HG03135 (cell line): ENCODE measurements around the gene SRSF5.
A peak's percentile ranks its signal among the peaks of the same experiment; 100 is the strongest.
"Not testable (repeated sequence)": the region's sequence is repeated elsewhere in the genome, so short reads cannot be mapped to it uniquely, and the experiment has no call there.

Experiments used
- ATAC-seq: cut with Tn5 transposase; IDR thresholded peaks from one replicate; pipeline ENCODE4 v1.9.1; 2021; ENCODE audit warnings: mild to moderate bottlenecking, moderate library complexity; ENCODE audit not compliant: unreplicated experiment

The SRSF5 gene

DNA sequence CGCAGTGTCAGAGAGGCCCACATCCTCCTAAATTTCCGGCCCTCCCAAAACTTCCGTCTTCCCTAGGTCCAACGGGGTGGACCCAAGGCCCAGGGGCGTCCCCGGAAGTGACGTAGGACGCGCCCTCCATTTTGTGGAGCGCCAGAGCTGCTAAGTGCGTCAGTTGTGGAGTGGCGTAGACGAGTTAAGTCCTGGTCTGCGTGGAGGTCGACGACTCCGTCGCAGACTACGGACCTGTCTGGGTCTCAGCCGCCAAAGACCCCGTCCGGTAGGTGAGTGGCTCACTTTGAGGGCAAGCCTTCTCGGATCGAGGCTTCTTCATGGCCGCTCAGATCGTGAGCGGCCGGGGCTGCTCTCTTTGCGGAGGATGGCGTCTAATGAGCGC, at the start of gene SRSF5:
Gene SRSF5, plus strand, starts transcription at position 159 of the 385 bp plus-strand sequence. CDS start 1,015 bp downstream, outside the sequence.
- peak; percentile 69 for ATAC-seq

DNA sequence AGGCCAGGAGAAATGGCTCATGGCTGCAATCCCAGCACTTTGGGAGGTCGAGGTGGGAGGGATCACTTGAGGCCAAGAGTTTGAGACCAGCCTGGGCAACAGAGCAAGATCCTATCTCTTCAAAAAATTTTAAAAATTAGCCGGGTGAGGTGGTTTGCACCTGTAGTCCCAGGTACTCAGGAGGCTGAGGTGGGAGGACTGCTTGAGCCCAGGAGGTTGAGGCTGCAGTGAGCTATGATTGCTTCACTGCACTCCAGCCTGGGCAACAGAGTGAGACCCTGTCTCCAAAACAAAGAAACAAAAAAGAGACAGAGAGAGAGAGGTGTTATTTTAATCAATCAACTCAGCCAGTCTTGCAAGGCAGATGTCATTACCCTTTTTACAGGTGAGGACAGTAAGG, 48.3 kb upstream of the SRSF5 start:
- ATAC-seq, result not testable (repeated sequence)

DNA sequence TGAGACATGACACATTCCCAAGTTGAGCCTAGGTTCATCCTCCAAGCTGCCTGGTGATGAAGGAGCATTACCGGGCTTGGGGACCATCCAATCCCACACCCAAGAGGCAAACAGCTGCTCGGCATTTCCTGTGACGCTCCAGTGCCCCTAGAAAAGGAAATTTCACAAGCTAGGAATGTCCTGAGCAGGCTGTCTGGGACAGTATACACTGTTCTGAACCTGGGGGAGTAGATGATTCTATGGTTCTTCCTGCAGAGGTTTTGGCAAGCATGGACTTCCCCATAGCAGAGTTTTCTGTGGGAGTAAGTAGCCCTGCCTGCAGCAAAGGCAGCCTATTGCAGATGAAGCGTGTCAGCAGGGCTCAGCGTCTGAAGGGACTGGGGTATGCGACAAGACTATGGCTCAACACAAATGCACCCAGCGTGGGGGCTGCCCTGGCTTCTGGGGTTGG, 47.4 kb upstream of the SRSF5 start:
- ATAC-seq, result no peak

DNA sequence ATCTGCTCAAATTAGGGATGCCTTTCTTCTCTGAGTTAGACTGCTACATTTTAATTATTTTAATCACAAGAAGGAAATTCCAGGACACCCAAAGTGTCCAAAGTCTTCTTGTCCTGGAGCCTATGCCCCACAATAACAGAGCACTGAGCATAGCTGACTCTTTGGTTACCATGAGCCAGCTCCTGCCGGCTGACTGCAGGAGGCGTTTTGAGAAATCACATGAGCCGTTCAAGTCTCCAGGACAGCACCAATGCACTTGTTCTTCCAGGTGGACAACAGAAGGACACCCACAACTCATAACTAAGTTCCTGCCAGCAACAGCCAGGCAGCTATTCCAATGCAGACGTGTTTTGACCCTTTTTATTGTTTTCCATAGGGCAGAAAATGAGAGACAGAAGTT, 46.0 kb upstream of the SRSF5 start:
- ATAC-seq, result no peak

DNA sequence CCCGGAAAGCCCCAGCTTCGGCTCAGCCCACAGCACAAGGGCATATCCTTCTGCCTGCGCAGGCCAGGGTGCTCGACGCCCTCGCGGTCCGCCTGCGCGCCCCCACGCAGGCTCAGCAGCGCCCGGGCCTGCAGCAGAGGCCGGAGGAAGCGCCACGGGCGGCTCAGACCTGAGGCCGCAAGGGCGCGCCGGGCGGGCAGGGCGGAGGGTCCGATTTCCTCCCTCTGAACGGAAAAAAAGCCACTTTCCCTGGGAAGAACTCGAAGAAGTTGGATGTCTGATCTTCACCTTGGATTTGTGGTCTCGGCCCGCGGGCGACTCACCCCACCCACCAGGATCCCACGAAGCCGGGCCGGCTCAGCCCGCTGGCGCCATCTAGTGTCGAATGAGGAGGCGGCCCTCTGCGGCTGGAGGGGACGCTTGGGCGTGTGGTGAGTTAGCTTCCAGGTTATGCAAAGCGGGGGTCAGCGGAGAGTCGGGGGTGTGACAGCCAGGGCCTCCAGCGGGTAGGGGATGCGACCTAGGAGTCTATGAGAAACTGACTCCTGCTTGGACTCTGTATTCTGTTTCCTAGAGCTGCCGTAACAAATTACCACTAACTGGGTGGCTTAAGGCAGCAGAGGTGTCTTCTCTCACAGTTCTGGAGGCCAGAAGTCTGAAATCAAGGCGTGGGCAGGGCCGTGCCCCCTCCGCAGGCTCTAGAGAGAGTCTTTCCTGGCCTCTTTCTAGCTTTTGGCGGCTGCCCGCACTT, 40.0 kb upstream of the SRSF5 start:
- peak; percentile 87 for ATAC-seq

DNA sequence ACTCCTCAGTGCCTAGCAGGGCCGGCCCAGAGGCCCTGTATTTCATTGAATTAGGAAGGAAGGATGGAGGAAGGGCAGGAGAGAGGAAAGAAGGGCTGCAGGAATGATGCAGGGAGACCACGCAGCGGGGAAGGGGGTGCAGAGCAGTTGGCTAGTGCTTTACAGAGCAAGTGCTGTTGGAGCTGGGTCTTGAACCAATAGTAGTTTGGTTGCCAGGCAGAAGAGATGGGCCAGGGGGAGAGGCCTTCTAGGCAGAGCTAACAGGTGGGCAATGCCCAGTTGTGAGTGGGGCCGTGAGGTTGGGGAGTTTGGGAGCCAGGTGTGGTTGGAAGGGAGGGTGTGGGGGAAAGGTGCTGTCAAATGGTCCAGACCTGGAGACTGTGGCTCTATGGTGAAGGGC, 39.1 kb upstream of the SRSF5 start:
- ATAC-seq, result no peak

DNA sequence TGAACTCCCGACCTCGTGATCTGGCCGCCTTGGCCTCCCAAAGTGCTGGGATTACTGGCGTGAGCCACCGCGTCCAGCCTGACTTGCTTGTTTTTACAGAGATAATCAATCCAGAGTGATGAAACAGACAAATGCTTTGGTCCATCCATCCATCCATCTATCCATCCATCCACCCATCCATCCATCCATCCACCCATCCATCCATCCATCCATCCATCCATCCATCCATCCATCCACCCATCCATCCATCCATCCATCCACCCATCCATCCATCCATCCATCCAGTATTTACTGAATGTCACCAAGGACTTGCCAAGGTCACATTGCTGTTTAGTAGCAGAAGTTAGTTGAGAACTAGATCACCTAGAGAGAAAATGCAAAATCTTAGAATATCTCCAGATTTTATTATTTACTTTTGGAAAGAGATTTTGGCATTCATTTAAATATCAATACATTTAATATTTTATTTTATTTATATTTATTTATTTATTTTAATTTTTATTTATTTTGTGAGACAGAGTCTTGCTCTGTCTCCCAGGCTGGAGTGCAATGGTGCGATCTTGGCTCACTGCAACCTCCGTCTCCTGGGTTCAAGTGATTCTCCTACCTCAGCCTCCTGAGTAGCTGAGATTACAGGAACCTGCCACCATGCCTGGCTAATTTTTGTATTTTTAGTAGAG, 34.9 kb upstream of the SRSF5 start:
- ATAC-seq, result not testable (repeated sequence)

DNA sequence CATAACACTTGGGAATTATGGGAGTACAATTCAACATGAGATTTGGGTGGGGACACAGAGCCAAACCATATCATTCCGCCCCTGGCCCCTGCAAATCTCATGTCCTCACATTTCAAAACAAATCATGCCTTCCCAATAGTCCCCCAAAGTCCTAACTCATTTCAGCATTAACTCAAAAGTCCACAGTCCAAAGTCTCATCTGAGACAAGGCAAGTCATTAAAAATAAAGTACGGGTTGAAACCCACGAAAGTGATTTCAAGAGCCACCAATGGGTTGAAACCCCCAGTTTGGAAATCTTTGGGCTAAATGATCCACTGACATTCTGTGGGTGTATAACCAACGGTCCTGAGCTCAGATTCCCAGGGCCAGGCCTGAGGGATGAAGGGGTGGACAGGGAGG, 30.5 kb upstream of the SRSF5 start:
- not testable (repeated sequence) for ATAC-seq

DNA sequence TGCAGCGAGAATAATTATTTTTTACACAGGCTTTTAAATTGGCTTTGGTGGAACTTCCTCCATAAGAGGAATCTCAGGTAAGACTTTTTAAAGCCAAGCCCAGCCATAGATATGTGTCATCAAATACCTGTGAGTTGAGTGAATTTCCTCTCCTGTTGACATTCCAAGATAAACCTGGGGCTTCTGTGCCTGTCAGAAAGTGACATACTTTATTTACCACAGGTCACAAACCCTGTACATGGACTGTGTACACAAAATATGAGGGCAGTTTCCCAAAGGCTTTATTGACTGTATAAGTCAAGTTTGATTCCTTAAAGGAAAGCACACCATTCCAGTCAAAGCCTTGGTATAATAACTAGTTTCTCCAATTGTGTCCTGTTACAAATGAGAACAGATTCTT, 25.9 kb upstream of the SRSF5 start:
- no peak for ATAC-seq

DNA sequence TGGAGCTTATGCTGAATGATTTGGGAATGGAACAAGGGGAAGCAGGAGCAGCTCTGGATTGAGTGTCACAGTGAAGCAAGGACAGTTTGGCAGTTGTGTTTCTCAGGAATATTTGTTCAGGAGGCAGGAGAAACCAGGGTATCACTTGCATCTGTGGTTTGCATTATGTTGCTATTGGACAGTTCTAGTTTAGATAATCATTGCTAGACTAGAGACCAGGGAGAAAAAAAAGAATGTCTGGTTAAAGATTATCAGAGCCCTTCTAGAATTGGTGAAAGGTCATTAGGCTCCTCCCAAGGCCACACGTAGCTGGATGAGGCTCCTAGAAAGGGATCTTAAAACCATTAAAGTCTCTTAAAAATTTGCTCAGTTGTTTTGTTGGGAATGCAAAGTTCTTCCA, 17.0 kb upstream of the SRSF5 start:
- no peak for ATAC-seq

DNA sequence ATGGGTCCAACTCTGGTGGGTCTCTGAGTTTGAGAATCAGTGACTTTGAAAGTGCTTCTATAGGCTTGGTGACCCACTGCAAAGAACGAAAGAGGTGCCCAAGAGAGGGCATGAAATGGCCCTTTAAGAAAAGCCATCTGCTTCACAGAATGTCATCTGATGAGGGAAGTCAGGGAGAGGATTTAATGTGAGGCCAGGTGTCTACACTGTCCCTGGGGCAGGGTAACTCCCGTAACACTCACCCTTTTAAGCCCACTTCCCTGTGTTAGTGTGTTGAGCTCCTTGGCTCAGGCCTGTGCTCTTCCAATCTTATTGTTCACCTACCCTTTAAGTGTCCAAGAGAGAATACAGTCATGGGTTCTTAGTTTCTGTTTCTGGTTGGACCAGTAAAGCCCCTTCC, 16.4 kb upstream of the SRSF5 start:
- ATAC-seq, result no peak

DNA sequence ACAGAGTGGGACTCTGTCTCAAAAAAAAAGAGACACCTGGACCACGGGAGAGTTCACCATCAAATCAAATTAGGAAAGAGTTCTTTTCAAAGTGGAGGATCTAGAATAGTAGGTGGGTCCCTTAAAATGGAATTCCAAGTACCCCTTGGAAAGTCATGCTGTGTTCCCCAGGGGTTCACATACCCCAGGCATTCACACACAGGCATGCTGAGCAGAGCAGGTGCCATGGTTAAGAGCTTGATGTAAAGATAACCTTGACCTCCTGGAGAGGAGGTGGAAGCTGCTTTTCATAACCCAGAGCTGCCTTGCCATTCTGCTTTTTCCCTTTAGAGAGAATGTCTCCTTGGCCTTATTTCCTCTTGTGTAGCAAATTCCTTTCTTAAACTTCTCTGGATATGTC, 14.2 kb upstream of the SRSF5 start:
- no peak for ATAC-seq

DNA sequence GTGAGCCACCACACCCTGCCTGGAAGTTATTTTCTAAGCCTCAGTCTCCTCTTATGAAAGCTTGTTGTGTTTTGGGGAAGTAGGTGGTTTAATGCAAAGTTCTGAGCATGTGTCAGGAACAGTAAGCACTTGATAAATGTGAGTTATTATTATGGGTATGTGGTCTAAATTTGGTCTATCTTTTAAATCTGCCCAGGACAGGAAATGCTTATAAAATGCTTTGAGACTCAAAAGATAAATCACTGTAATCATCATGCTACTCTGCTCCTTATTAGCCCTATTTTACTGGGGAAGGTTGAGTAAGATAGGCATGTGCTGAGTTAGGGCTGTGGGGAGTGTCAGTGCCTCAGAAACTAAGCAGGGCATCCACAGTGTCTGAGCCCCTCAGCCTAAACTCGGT, 13.1 kb upstream of the SRSF5 start:
- ATAC-seq, result no peak

DNA sequence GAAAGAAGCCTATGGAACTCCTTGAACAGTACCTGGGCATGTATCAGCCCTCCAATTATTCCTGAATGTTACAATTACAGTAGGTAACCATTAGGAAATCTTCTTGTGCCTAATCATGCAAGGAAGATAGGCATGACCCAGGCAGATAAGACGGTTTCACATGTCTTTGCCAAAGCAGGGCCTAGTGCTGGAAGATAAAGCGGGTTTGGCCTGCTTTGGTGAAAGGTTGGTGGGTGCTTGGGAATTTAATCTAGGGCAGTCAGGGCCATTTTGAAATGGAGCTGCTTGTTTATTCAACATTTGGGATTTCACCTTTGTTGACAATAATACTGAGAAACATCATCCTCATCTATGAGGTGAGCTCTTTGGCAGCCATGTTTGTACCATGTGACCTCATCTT, 12.5 kb upstream of the SRSF5 start:
- ATAC-seq, result no peak

DNA sequence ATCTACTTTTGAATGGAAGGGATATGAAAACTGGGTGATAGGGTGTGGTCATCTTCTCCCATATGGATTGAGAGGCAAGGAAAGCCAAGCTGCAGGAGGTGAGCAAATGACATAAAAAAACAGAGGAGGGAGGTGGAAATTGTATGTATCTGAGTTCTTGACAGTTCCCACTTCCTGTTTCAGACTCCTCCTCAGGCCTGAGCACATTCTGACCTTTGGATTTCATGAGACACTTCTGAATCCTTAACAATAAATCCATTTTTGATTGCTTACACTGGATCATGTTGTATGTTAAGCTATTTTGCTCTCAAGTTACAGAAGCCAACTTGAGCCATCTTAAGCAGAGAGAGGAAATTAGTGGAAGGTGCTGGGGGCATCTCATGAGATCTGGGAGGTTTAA, 11.6 kb upstream of the SRSF5 start:
- ATAC-seq, result no peak

DNA sequence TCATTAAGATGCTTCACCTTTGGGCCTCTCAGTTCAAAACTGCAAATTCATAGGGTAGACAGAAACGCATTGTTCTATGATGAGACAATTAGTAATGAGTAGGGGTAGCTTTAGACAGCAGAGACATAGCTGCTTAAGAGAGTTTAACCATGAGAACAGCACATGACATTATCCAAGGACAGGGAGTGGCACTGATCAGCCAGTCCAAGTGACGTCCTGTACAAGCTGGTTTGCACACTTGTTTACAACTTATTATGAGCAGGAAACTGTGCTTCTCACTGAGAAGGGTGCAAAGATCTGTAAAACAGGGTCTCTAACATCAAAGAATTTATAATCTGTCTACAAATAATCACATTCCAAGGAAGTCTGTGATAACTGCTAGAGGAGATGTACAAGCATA, 11.2 kb upstream of the SRSF5 start:
- no peak for ATAC-seq

DNA sequence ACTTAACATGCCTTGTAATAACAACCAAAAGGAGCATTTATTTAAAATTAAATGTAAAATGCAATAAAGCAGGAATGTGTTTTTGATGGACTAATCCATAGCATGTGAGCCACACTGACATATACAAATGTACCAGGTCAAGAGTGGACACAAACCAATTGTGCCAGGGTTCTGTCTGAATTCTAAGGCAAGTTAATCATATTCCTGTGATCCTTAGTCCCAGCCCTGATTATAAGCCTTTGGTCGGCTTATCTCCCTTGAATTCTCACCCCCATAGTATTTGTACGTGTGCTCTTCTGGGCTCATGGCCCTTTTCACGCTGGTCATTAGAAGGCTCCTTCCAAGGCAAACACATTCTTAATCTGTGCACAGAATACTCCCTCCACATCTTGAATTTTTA, 10.6 kb upstream of the SRSF5 start:
- no peak for ATAC-seq

DNA sequence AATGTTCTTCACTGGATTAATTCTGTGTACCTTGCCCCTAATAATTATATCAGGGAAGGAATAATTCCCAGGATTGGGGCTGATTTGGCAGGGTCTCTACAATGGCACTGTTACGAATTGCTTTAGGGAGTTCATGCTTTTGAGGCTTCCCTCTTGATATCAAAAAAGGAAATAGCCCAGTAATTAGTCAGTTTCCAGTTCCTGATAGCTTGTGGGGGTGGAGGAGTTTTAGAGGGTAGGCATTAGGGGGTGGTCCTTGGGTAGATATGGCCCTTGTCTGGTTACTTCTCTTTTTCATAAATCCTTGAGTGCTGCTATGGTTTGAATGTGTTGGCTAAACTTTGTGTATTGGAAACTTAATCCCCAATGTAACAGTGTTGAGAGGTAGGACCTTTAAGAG, 6.1 kb upstream of the SRSF5 start:
- no peak for ATAC-seq

DNA sequence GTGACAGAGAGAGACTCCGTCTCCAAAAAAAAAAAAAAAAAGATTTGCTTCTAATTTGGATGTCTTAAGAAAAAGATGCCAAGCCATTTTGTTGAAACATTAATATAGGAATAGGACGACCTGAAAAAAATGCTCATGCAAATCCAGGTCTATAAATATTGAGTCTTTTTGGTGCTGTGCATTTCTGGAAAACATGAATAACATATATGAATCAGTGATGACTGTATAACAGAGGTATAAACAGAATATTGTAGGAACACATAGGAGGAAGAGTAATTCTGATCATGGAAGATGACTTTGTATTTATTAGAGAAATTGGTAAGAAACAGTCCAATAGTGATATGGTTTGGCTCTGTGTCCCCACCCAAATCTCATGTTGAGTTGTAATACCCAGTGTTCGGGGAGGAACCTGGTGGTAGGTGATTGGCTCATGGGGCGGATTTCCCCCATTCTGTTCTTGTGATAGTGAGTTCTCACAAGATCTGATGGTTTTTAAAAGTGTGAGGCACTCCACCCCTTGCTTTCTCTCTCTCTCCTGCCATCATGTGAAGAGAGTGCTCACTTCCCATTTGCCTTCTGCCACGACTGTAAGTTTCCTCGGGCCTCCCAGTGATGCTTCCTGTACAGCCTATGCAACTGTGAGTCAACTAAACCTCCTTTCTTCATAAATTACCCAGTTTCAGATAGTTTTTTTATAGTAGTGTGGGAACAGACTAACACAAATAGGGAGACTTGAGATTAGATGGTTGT, 3.0 kb upstream of the SRSF5 start:
- ATAC-seq, result no peak

DNA sequence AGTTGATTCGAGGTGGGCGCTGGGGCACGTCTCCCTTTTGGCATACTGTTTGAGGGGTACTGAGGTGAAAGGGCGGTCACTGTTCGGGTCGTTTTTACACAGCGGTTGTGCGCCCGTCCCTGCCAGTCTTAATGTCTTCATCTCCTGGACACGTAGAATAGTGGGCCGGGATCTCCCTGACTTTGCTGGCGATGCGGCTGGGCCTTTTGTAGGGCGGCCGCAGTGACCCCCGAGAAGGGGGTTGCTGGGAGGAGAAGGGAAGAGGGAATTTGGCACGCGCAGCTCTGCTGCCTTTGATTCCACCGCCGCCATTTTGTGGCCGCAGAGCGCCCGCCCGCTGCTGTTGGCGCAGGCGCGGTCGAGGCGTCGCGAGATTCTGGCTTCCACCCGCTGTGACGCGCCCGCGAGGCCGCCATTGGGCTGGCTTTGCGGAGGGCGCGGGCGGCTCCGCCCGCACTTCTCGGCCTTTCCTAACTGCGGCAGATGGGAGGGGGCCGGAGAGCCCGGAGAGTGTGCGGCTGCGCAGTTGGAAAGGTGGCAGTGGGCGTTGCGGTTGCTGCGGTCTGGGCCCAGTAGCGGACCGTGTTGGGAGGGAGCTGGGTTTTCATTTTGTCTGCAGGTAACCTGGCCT, 542 bp downstream of the SRSF5 start:
- peak; percentile 66 for ATAC-seq

DNA sequence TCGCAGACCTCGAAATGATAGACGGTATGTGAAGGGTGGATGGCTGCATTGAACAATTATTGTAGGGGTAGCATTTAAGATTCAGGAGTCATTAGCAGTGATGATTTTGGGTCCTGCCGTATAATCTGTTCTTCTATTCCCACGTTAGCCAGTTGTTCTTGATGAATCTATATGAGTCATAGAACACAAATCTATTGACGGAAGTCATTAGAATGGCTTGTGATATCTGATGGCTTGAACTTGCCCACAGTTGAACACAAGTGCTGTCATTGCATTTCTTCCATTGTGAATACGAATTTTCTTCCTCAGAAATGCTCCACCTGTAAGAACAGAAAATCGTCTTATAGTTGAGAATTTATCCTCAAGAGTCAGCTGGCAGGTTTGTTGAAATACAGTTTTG, 1.9 kb downstream of the SRSF5 start:
- ATAC-seq, result no peak
